Kidney epithelial cell (primary cell): ENCODE data around the gene ANKZF1. TPM values are rescaled to one million over a fixed set of nuclear protein-coding genes. Genes with fewer than 3 reads are reported as not detected.

ENCODE experiments used
- DNase-seq: peaks from one replicate; pipeline ENCODE4 v3.0.0-alpha.2; 2010; ENCODE audit warnings: low read depth
- H3K27me3 ChIP-seq: 2 replicates; pipeline ENCODE4 v1.6.0; 2011; ENCODE audit warnings: low read length; ENCODE audit not compliant: control insufficient read depth, insufficient read depth
- H3K36me3 ChIP-seq: 2 replicates; pipeline ENCODE4 v1.5.1; 2011; ENCODE audit warnings: low read length; ENCODE audit not compliant: control insufficient read depth, insufficient read depth
- H3K4me3 ChIP-seq: 2 replicates; pipeline ENCODE4 v1.5.1; 2011; ENCODE audit warnings: low read depth, mild to moderate bottlenecking, control low read depth, low read length
- CTCF ChIP-seq: IDR thresholded peaks from 2 replicates; pipeline ENCODE4 v1.5.1; 2011; ENCODE audit warnings: mild to moderate bottlenecking, moderate library complexity, low read length, control low read depth, inconsistent platforms; ENCODE audit not compliant: insufficient read depth, poor library complexity, severe bottlenecking
- total RNA-seq: library from RNA; depleted of rRNA; stranded (reverse); fragments of >200 nt; gene quantifications from 2 replicates; pipeline ENCODE4 v1.2.3, GENCODE V29; 2015

ANKZF1 gene
- 43.5 and 52.3 TPM in 2 replicates for total RNA-seq

GRCh38 chr2:219229305-219230058 lies at the start of gene ANKZF1, which contains the start of gene ATG9A:
TSS of gene ANKZF1 (plus strand) at chr2:219229806. CDS start at chr2:219230258, 452 bp downstream.
TSS of gene ATG9A (minus strand) at chr2:219229636. CDS start at chr2:219228024, 1,612 bp downstream.
- H3K27me3 ChIP-seq: no peaks in the 10 kb centered on the region
- peak within 1 kb of the TSS; percentile 71 for H3K4me3 ChIP-seq
- TF ChIP-seq CTCF: no peak
- H3K36me3 ChIP-seq: peaks cover 1% of the 10 kb centered on the region
- DNase-seq: peak; percentile 94

- peaks cover 2% of the 10 kb centered on the region for H3K36me3 ChIP-seq
- H3K4me3 ChIP-seq: no peak overlapping the region
- H3K27me3 ChIP-seq: no peaks in the 10 kb centered on the region
- no peak for TF ChIP-seq CTCF
- DNase-seq: no peak
Measured at GRCh38 chr2:219180961-219181360, 48.6 kb upstream of the ANKZF1 start.

GRCh38 chr2:219181531-219181930 lies 48.1 kb upstream of the ANKZF1 start:
- H3K4me3 ChIP-seq: no peak overlapping the region
- no peaks in the 10 kb centered on the region for H3K27me3 ChIP-seq
- no peak for DNase-seq
- TF ChIP-seq CTCF: no peak
- H3K36me3 ChIP-seq: peaks cover 2% of the 10 kb centered on the region

GRCh38 chr2:219182331-219183150 lies 47.1 kb upstream of the ANKZF1 start:
- Histone ChIP-seq H3K27me3 (no peaks in the 10 kb centered on the region), H3K36me3 (peaks cover 2% of the 10 kb centered on the region), H3K4me3 (no peak overlapping the region)
- DNase-seq: no peak
- no peak for TF ChIP-seq CTCF

GRCh38 chr2:219183151-219183772 lies 46.3 kb upstream of the ANKZF1 start:
- Histone ChIP-seq H3K4me3 (no peak overlapping the region), H3K36me3 (peaks cover 2% of the 10 kb centered on the region), H3K27me3 (no peaks in the 10 kb centered on the region)
- TF ChIP-seq CTCF: no peak
- no peak for DNase-seq
